H1 (cell line): Measurements from ENCODE around the gene PLPPR1. TPM values are rescaled to one million over a fixed set of nuclear protein-coding genes. Genes with fewer than 3 reads are reported as not detected.

Experiments used
- CTCF ChIA-PET: fragments of 300-600 bp; sonication (Branson Sonifier 250); formaldehyde crosslinking; loops from one replicate; lab custom pipeline; 2021; ENCODE audit not compliant: partially characterized antibody; lab: Charles Lee
- POLR2A ChIA-PET: fragments of 300-600 bp; sonication (Branson Sonifier 250); formaldehyde crosslinking; loops from one replicate; lab custom pipeline; 2021; ENCODE audit warnings: inconsistent platforms; ENCODE audit not compliant: partially characterized antibody; lab: Charles Lee
- DNase-seq, 2 experiments: peaks; one replicate each; pipeline versions ENCODE4 v3.0.0 to v3.0.0-alpha.2; 2010 to 2022; ENCODE audit warnings: low spot score in 2 of 2, low read depth in 1 of 2, mixed read lengths in 1 of 2
- FAIRE-seq: peaks from 2 replicates; lab custom pipeline; 2011; peaks lifted over from hg19 to GRCh38; lab: Jason Lieb, UNC
- H2AFZ ChIP-seq: 2 replicates; pipeline ENCODE4 v1.8.1; 2012; ENCODE audit warnings: low read length, inconsistent platforms
- H2AK5ac ChIP-seq: 2 replicates; pipeline ENCODE4 v1.6.1; 2013; ENCODE audit warnings: low read depth, low read length
- H2BK120ac ChIP-seq: replicated peaks from 2 replicates; pipeline ENCODE3; 2013; ENCODE audit warnings: low read depth, low read length, inconsistent platforms
- H2BK12ac ChIP-seq: 2 replicates; pipeline ENCODE4 v1.6.1; 2013; ENCODE audit warnings: low read depth, low read length
- H2BK15ac ChIP-seq: 2 replicates; pipeline ENCODE4 v1.6.1; 2013; ENCODE audit warnings: low read length
- H2BK20ac ChIP-seq: 2 replicates; pipeline ENCODE4 v1.6.1; 2013; ENCODE audit warnings: low read length
- H2BK5ac ChIP-seq: 2 replicates; pipeline ENCODE4 v1.6.1; 2013; ENCODE audit warnings: low read depth, low read length
- H3K14ac ChIP-seq: 2 replicates; pipeline ENCODE4 v1.6.1; 2013; ENCODE audit warnings: inconsistent platforms; ENCODE audit not compliant: insufficient read length
- H3K18ac ChIP-seq: 2 replicates; pipeline ENCODE4 v1.6.1; 2013; ENCODE audit warnings: low read length; ENCODE audit errors: extremely low read depth
- H3K23ac ChIP-seq: 2 replicates; pipeline ENCODE4 v1.6.1; 2013; ENCODE audit warnings: inconsistent platforms; ENCODE audit not compliant: insufficient read length
- H3K23me2 ChIP-seq: 2 replicates; pipeline ENCODE4 v1.6.1; 2013; ENCODE audit warnings: low read depth, low read length
- H3K27ac ChIP-seq: 2 replicates; pipeline ENCODE4 v1.6.1; 2011; ENCODE audit warnings: low read depth, low read length, inconsistent platforms
- H3K27me3 ChIP-seq, 4 experiments: replicated peaks in 1 of 4; 1 replicate in 1 of 4; 2 replicates in 3 of 4; pipeline versions ENCODE4 v1.6.1 to v1.8.1; 2011 to 2013; ENCODE audit warnings: low read length in 3 of 4, mild to moderate bottlenecking in 3 of 4, inconsistent platforms in 2 of 4, mixed read lengths in 2 of 4, moderate library complexity in 1 of 4; ENCODE audit not compliant: control insufficient read depth in 3 of 4, insufficient read depth in 3 of 4; ENCODE audit errors: extremely low read depth in 1 of 4
- H3K36me3 ChIP-seq, 4 experiments: 2 replicates each; pipeline versions ENCODE4 v1.6.1 to v1.8.1; 2011 to 2013; ENCODE audit warnings: mild to moderate bottlenecking in 4 of 4, low read length in 3 of 4, moderate library complexity in 2 of 4, control low read depth in 1 of 4, inconsistent platforms in 1 of 4; ENCODE audit not compliant: insufficient read depth in 4 of 4, control insufficient read depth in 2 of 4
- H3K4ac ChIP-seq: replicated peaks from 2 replicates; pipeline ENCODE3; 2013; ENCODE audit warnings: low read length, low read depth, mixed read lengths, inconsistent platforms; ENCODE audit not compliant: insufficient read length
- H3K4me1 ChIP-seq, 4 experiments: replicated peaks in 1 of 4; 1 replicate in 1 of 4; 2 replicates in 3 of 4; pipeline versions ENCODE4 v1.6.1 to v1.8.1; 2011 to 2013; ENCODE audit warnings: low read length in 3 of 4, inconsistent platforms in 2 of 4, mixed read lengths in 1 of 4; ENCODE audit not compliant: insufficient read depth in 4 of 4, control insufficient read depth in 3 of 4
- H3K4me2 ChIP-seq, 2 experiments: 2 replicates each; pipeline versions ENCODE4 v1.6.1 to v1.8.1; 2011 to 2013; ENCODE audit warnings: low read depth in 2 of 2, low read length in 2 of 2, control low read depth in 1 of 2, inconsistent platforms in 1 of 2, mild to moderate bottlenecking in 1 of 2; ENCODE audit not compliant: insufficient read depth in 1 of 2
- H3K4me3 ChIP-seq, 4 experiments: fragments of 200-600, 300-600 bp in 1 of 4; sonication (generic), shearing (Covaris generic), sonication (Bioruptor Twin) in 1 of 4; 2 replicates each; pipeline versions ENCODE4 v1.5.1 to v1.8.1; 2011 to 2016; ENCODE audit warnings: low read length in 4 of 4, low read depth in 3 of 4, control low read depth in 2 of 4, inconsistent platforms in 2 of 4, mild to moderate bottlenecking in 2 of 4, mixed read lengths in 1 of 4, moderate library complexity in 1 of 4; ENCODE audit not compliant: insufficient read depth in 2 of 4; ENCODE audit errors: extremely low read depth in 1 of 4
- H3K56ac ChIP-seq: replicated peaks from 2 replicates; pipeline ENCODE3; 2013; ENCODE audit warnings: low read depth, mild to moderate bottlenecking, mixed read lengths, low read length, inconsistent platforms; ENCODE audit not compliant: insufficient read length
- H3K79me1 ChIP-seq: 2 replicates; pipeline ENCODE4 v1.6.1; 2013; ENCODE audit warnings: low read depth, low read length, control low read depth
- H3K79me2 ChIP-seq, 2 experiments: 2 replicates each; pipeline versions ENCODE4 v1.6.1 to v1.8.1; 2012 to 2013; ENCODE audit warnings: low read length in 2 of 2, mild to moderate bottlenecking in 2 of 2, inconsistent platforms in 1 of 2; ENCODE audit not compliant: insufficient read depth in 2 of 2, control insufficient read depth in 1 of 2
- H3K9ac ChIP-seq, 4 experiments: replicated peaks in 1 of 4; 1 replicate in 1 of 4; 2 replicates in 3 of 4; pipeline versions ENCODE4 v1.6.1 to v1.8.1; 2011 to 2013; ENCODE audit warnings: low read depth in 3 of 4, low read length in 3 of 4, control low read depth in 2 of 4, mild to moderate bottlenecking in 2 of 4, moderate library complexity in 2 of 4, inconsistent platforms in 1 of 4; ENCODE audit errors: extremely low read depth in 1 of 4
- H3K9me3 ChIP-seq, 2 experiments: 2 replicates each; pipeline versions ENCODE4 v1.6.1 to v1.8.1; 2012 to 2013; ENCODE audit warnings: mild to moderate bottlenecking in 2 of 2, moderate library complexity in 2 of 2, control low read depth in 1 of 2, inconsistent platforms in 1 of 2, low read depth in 1 of 2, low read length in 1 of 2, mixed read lengths in 1 of 2; ENCODE audit not compliant: insufficient read depth in 2 of 2
- H4K20me1 ChIP-seq, 2 experiments: replicated peaks in 1 of 2; 2 replicates each; pipeline versions ENCODE3 to v1.8.1; 2011 to 2013; ENCODE audit warnings: inconsistent platforms in 2 of 2, low read length in 2 of 2, mild to moderate bottlenecking in 1 of 2; ENCODE audit not compliant: insufficient read depth in 2 of 2, control insufficient read depth in 1 of 2
- H4K5ac ChIP-seq: 2 replicates; pipeline ENCODE4 v1.6.1; 2013; ENCODE audit warnings: low read length, low read depth, mixed read lengths, inconsistent platforms; ENCODE audit not compliant: insufficient read length
- H4K8ac ChIP-seq: 2 replicates; pipeline ENCODE4 v1.8.0; 2013; ENCODE audit warnings: mild to moderate bottlenecking, moderate library complexity, low read length, inconsistent platforms; ENCODE audit not compliant: insufficient read depth; ENCODE audit errors: extremely low read depth
- H4K91ac ChIP-seq: replicated peaks from 2 replicates; pipeline ENCODE3; 2013; ENCODE audit warnings: low read length, mixed read lengths, inconsistent platforms; ENCODE audit not compliant: insufficient read length
- EGR1 ChIP-seq: IDR thresholded peaks from 2 replicates; pipeline ENCODE4 v1.6.1; 2011; ENCODE audit warnings: low read depth, low read length, borderline replicate concordance
- EZH2 ChIP-seq: fragments of 200-600 bp; sonication (generic); IDR thresholded peaks from 2 replicates; pipeline ENCODE4 v1.7.1; 2012; ENCODE audit warnings: low read depth, mild to moderate bottlenecking, moderate library complexity, low read length, inconsistent platforms; ENCODE audit not compliant: severe bottlenecking
- FOSL1 ChIP-seq: IDR thresholded peaks from 2 replicates; pipeline ENCODE4 v1.6.1; 2011; ENCODE audit warnings: mild to moderate bottlenecking, low read depth, low read length, moderate library complexity; ENCODE audit not compliant: insufficient read depth
- HDAC2 ChIP-seq, 2 experiments: fragments of 300-600 bp in 1 of 2; sonication (generic) in 1 of 2; IDR thresholded peaks; 2 replicates each; pipeline ENCODE4 v1.6.1; 2011 to 2012; ENCODE audit warnings: low read depth in 2 of 2, low read length in 2 of 2, mild to moderate bottlenecking in 2 of 2, moderate library complexity in 2 of 2, borderline replicate concordance in 1 of 2, inconsistent platforms in 1 of 2
- KDM5A ChIP-seq: fragments of 200-600 bp; IDR thresholded peaks from 2 replicates; pipeline ENCODE4 v1.7.1; 2012; ENCODE audit warnings: mild to moderate bottlenecking, low read length, inconsistent platforms, mixed read lengths
- MAFK ChIP-seq: IDR thresholded peaks from 2 replicates; pipeline ENCODE4 v1.6.1; 2012; ENCODE audit warnings: low read depth, mild to moderate bottlenecking, improper control_type of control experiment, low read length
- RAD21 ChIP-seq, 2 experiments: IDR thresholded peaks in 1 of 2; conservative IDR thresholded peaks in 1 of 2; 2 replicates each; pipeline ENCODE4 v1.6.1; 2011; ENCODE audit warnings: low read depth in 2 of 2, low read length in 2 of 2, improper control_type of control experiment in 1 of 2, inconsistent platforms in 1 of 2, mild to moderate bottlenecking in 1 of 2, moderate library complexity in 1 of 2
- SP4 ChIP-seq: IDR thresholded peaks from 2 replicates; pipeline ENCODE4 v1.6.1; 2012; ENCODE audit warnings: low read length, inconsistent platforms
- SRF ChIP-seq: IDR thresholded peaks from 2 replicates; pipeline ENCODE4 v1.6.1; 2011; ENCODE audit warnings: mild to moderate bottlenecking, low read depth, low read length, moderate library complexity
- TCF12 ChIP-seq: IDR thresholded peaks from 2 replicates; pipeline ENCODE4 v1.6.1; 2011; ENCODE audit warnings: low read depth, mild to moderate bottlenecking, low read length
- WGBS, 2 experiments: shearing (Covaris generic) in 1 of 2; methylation state at CpG; one replicate each; pipeline versions ENCODE4 v1.1.6 to v1.1.7; 2013 to 2015; ENCODE audit warnings: low lambda C conversion rate in 2 of 2, mixed read lengths in 2 of 2, inconsistent platforms in 1 of 2, low coverage in 1 of 2, missing lambda C conversion rate in 1 of 2; ENCODE audit not compliant: insufficient replicate concordance in 2 of 2, insufficient coverage in 1 of 2, insufficient read length in 1 of 2; ENCODE audit errors: extremely low coverage in 1 of 2, missing lambda C conversion rate in 1 of 2; 5-methylcytosine and 5-hydroxymethylcytosine counted together
- polyA plus RNA-seq, 7 experiments: library from polyadenylated mRNA; depleted of rRNA in 3 of 7; stranded (reverse) in 5 of 7; unstranded in 2 of 7; fragments of >200 nt in 5 of 7; fragments of 200-250 nt in 2 of 7; gene quantifications; 1 replicate in 5 of 7; 2 replicates in 1 of 7; 4 replicates in 1 of 7; pipeline versions ENCODE4 v1.2.1 to v1.2.3, GENCODE V29; 2011 to 2013; ENCODE audit warnings: missing spikeins in 2 of 7, mixed read lengths in 2 of 7
- total RNA-seq: library from RNA; stranded (reverse); fragmentation: NEBNext Ultra II Directional; extraction: Animal tissue kit (Norgen Biotek cat#: 25700); gene quantifications from 2 replicates; pipeline ENCODE4 v1.2.1, GENCODE V29; 2021

Gene PLPPR1
- total and polyA plus RNA-seq, 2 of the 8 experiments (the other 6 are each of a cell fraction or from before 2014, with no cell fraction given) = 1.4 to 1.8 TPM

- ChIA-PET POLR2A (no interaction called here), CTCF (interaction anchor here (0.5 to 1.6 kb wide), 6 partner anchors 26 to 1892 kb away, joined by 3 to 4 read pairs (median 3); no protein-coding TSS in a partner anchor)
- no peak overlapping the region for H2BK20ac ChIP-seq
These were observed 324.5 kb downstream of the PLPPR1 start for GRCh38 chr9:101352892-101353463.

More at GRCh38 chr9:101352892-101353463, 324.5 kb downstream of the PLPPR1 start:
- Histone ChIP-seq H3K4me3 (no peak overlapping the region), H3K4me1 (no peaks in the 10 kb centered on the region), H2AK5ac (no peak overlapping the region), H2BK120ac (no peak overlapping the region), H4K91ac (no peak overlapping the region), H2AFZ (no peak overlapping the region), H3K4me2 (no peak overlapping the region), H3K27ac (no peak overlapping the region), H2BK12ac (no peak overlapping the region), H3K36me3 (no peaks in the 10 kb centered on the region), H3K79me1 (no peaks in the 10 kb centered on the region), H3K79me2 (no peaks in the 10 kb centered on the region), H3K56ac (no peak overlapping the region), H3K27me3 (no peaks in the 10 kb centered on the region), H3K9ac (no peak overlapping the region), H2BK5ac (no peak overlapping the region), H3K4ac (no peak overlapping the region), H3K18ac (no peak overlapping the region), H3K23ac (no peak overlapping the region), H3K14ac (no peak overlapping the region), H3K9me3 (no peaks in the 10 kb centered on the region), H3K23me2 (no peaks in the 10 kb centered on the region), H2BK15ac (no peak overlapping the region), H4K20me1 (no peaks in the 10 kb centered on the region), H4K8ac (no peak overlapping the region), H4K5ac (no peak overlapping the region)
- FAIRE-seq (no peak), DNase-seq (no peak)
- WGBS, 2 experiments = 93% methylated on average over 6 of the region's 6 CpGs; no CpG with 5 or more reads in 1 of the 2 experiments
- TF ChIP-seq HDAC2 (IDR thresholded peaks at IDR 0.05; ENCODE audit: borderline replicate concordance in 1 of 2, low read depth in 2 of 2, low read length in 2 of 2) (no peak), TCF12 (no peak), RAD21 (IDR thresholded peaks at IDR 0.05 in 1 of 2, conservative IDR thresholded peaks at IDR 0.05 in 1 of 2; ENCODE audit: low read depth in 2 of 2, low read length in 2 of 2) (no peak), SP4 (no peak), KDM5A (no peak), MAFK (no peak), FOSL1 (no peak), EGR1 (no peak), SRF (no peak), EZH2 (no peak)
